Epithelial cell of esophagus (primary cell): ENCODE measurements around the gene FKBP4.

Source experiments
- DNase-seq: peaks from one replicate; pipeline ENCODE4 v3.0.0; 2010; ENCODE audit warnings: low read depth
- H3K4me3 ChIP-seq: 2 replicates; pipeline ENCODE4 v1.5.1; 2011; ENCODE audit warnings: mild to moderate bottlenecking, low read length, control low read depth
- TF ChIP-seq, protein P1 (sequence below): IDR thresholded peaks from 2 replicates; pipeline ENCODE4 v1.5.1; 2011; ENCODE audit warnings: low read depth, mild to moderate bottlenecking, low read length, control low read depth, inconsistent platforms; ENCODE audit not compliant: insufficient read depth; ENCODE audit errors: missing control alignments

Gene FKBP4, protein sequence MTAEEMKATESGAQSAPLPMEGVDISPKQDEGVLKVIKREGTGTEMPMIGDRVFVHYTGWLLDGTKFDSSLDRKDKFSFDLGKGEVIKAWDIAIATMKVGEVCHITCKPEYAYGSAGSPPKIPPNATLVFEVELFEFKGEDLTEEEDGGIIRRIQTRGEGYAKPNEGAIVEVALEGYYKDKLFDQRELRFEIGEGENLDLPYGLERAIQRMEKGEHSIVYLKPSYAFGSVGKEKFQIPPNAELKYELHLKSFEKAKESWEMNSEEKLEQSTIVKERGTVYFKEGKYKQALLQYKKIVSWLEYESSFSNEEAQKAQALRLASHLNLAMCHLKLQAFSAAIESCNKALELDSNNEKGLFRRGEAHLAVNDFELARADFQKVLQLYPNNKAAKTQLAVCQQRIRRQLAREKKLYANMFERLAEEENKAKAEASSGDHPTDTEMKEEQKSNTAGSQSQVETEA

DNA sequence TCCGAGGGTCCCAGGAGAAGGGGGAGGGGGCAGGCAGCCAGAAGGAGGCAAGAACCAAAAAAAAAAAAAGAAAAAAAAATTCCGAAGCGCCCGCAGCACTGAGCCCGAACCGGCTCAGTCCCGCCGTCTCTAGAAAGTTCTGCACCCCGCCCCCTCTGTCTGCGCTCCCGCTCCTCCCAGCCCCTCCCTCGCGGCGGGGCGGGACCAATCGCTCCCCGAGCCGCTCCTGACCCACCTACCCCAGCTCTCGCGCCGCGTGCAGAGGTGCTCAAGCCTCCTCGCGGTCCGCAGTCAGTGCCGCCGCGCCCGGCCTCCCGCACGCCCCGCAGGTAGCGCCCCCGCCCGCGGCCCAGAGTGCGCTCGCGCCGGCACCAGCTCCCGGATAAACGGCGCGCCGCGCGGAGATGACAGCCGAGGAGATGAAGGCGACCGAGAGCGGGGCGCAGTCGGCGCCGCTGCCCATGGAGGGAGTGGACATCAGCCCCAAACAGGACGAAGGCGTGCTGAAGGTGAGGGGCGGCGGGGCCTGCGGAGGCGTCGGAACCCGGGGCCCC is at the start of gene FKBP4:
Gene FKBP4, plus strand, starts transcription at position 235 of the 554 bp plus-strand sequence. Its CDS starts 170 bp downstream, at position 405.
- DNase-seq, result peak; percentile 94
- TF ChIP-seq, protein P1, sequence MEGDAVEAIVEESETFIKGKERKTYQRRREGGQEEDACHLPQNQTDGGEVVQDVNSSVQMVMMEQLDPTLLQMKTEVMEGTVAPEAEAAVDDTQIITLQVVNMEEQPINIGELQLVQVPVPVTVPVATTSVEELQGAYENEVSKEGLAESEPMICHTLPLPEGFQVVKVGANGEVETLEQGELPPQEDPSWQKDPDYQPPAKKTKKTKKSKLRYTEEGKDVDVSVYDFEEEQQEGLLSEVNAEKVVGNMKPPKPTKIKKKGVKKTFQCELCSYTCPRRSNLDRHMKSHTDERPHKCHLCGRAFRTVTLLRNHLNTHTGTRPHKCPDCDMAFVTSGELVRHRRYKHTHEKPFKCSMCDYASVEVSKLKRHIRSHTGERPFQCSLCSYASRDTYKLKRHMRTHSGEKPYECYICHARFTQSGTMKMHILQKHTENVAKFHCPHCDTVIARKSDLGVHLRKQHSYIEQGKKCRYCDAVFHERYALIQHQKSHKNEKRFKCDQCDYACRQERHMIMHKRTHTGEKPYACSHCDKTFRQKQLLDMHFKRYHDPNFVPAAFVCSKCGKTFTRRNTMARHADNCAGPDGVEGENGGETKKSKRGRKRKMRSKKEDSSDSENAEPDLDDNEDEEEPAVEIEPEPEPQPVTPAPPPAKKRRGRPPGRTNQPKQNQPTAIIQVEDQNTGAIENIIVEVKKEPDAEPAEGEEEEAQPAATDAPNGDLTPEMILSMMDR, result no peak
- peak within 1 kb of the TSS; percentile 90 for H3K4me3 ChIP-seq

DNA sequence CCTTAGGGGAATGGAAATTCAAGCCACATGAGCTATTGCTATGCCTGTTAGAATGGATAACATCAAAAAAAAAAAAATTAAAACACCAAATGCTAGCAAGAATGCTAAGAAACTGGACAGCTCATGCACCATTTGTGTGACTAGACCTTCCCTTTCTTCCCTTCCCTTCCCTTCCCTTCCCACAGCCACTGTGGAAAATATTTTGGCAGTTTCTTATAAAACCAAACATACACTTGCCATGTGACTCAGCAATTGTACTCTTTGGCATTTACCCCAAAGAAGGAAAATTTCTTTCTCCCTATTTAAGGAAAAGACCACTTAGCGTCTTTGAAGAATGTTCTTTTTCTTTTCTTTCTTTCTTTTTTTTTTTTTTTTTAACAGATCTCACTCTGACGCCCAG is 49.1 kb upstream of the FKBP4 start:
- no peak overlapping the region for H3K4me3 ChIP-seq
- DNase-seq, result no peak
- TF ChIP-seq, protein P1, result no peak

DNA sequence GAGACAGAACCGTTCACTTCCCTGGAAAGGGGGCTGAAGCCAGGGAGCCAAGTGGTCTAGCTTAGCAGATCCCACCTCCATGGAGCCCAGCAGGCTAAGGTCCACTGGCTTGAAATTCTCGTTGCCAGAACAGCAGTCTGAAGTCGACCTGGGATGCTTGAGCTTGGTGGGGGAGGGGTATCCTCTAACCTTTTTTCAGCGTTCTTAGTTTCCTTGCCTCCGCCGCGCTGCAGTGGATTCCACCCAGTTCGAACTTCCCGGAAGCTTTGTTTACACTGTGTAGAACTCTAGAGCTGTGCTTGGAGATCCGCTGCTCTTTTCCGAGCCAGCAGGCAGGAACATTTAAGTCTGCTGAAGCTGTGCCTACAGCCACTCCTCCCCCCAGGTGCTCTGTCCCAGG is 45.2 kb upstream of the FKBP4 start:
- H3K4me3 ChIP-seq, result no peak overlapping the region
- DNase-seq, result no peak
- TF ChIP-seq, protein P1, result no peak

DNA sequence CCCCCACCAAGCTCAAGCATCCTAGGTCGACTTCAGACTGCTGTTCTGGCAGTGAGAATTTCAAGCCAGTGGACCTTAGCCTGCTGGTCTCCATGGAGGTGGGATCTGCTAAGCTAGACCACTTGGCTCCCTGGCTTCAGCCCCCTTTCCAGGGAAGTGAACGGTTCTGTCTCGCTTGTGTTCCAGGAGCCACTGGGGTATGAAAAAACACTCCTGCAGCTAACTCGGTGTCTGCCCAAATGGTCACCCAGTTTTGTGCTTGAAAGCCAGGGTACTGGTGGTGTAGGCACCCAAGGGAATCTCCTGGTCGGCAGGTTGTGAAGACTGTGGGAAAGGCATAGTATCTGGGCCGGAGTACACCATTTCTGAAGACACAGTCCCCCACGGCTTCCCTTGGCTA is 44.6 kb upstream of the FKBP4 start:
- TF ChIP-seq, protein P1, result no peak
- no peak for DNase-seq

DNA sequence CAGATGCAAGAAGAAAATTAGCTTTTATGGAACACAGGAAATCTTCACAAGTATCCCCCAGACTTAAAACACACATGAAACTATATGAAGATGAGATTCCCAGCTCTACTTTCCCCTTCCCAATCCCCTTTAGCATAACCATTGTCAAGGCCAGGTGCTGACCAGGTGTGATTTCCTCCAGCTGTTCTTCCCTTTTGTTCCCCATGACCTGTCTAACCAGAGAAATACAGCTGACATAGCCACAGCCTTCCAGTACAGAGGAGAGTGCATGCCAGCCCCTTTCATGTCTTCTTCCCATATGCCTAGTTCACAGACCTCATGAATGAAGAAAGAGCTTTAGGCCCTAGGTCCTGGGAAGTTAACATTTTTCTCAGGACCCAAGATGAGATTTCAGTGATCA is 43.5 kb upstream of the FKBP4 start:
- H3K4me3 ChIP-seq, result no peak overlapping the region
- TF ChIP-seq, protein P1, result no peak
- no peak for DNase-seq

More for the DNA sequence above, 44.6 kb upstream of the FKBP4 start:
- no peak overlapping the region for H3K4me3 ChIP-seq

DNA sequence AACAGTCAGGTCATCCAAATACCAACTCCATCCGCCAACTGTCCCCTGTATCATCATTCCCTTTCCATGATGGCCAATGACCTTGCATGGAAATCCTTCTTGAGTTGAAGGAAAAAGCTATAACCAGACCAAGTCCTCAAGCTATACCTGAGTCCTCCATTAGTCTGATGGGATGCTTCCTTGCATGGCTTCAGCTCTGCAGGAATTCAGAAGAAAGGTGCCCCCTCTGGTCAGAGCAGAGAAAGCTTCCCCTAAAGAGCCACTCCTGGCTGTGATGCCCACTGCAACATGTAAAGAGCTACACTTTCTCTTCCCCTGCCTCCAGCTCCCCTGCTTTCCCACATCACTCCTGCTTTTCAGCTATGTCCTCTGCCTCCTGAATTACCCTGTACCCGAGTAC is 43.1 kb upstream of the FKBP4 start:
- TF ChIP-seq, protein P1, result no peak
- no peak overlapping the region for H3K4me3 ChIP-seq
- DNase-seq, result no peak
